Fibroblast of lung (primary cell): ENCODE data around the gene WFDC9.

Experiments used
- EZH2 ChIP-seq: IDR thresholded peaks from 2 replicates; pipeline ENCODE4 v1.5.1; 2012; ENCODE audit warnings: low read length, control low read depth, mild to moderate bottlenecking; ENCODE audit errors: missing control alignments
- TF ChIP-seq, protein P1 (sequence below), 2 donors: IDR thresholded peaks in 1 of 2; conservative IDR thresholded peaks in 1 of 2; 1 replicate in 1 of 2; 2 replicates in 1 of 2; pipeline ENCODE4 v1.5.1; 2011 to 2012; ENCODE audit warnings: low read length in 2 of 2, control low read depth in 1 of 2, inconsistent platforms in 1 of 2, low read depth in 1 of 2, mild to moderate bottlenecking in 1 of 2

DNA sequence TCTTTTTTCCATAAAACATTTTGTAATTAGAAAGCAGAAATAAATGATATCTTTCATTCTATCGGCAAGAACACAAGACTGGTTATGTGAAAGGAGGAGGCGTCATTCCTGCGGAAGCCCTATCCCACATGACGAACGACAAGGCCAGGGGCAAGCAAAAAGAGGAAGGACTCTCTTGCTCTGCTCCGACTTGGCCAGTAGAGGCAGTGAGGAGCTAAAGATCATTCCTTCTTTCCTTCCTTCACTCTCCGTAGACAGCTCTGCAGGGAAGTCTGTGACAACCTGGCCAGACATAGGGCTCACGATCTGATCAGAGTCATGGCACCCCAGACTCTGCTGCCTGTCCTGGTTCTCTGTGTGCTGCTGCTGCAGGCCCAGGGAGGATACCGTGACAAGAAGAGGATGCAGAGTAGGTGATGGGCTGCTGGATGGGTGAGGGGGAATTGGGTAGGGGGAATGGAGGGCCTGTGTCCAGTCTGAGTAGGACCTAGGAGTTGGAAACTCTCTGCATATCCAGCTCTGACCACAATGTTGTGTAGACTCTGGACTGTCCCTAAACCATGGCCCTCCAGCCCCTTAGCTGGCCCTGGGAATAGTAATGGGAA, 1.5 kb downstream of the WFDC9 start, which contains the start of gene WFDC10A:
- TF ChIP-seq, protein P1, sequence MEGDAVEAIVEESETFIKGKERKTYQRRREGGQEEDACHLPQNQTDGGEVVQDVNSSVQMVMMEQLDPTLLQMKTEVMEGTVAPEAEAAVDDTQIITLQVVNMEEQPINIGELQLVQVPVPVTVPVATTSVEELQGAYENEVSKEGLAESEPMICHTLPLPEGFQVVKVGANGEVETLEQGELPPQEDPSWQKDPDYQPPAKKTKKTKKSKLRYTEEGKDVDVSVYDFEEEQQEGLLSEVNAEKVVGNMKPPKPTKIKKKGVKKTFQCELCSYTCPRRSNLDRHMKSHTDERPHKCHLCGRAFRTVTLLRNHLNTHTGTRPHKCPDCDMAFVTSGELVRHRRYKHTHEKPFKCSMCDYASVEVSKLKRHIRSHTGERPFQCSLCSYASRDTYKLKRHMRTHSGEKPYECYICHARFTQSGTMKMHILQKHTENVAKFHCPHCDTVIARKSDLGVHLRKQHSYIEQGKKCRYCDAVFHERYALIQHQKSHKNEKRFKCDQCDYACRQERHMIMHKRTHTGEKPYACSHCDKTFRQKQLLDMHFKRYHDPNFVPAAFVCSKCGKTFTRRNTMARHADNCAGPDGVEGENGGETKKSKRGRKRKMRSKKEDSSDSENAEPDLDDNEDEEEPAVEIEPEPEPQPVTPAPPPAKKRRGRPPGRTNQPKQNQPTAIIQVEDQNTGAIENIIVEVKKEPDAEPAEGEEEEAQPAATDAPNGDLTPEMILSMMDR (conservative IDR thresholded peaks at IDR 0.05 in 1 of 2, IDR thresholded peaks at IDR 0.05 in 1 of 2; ENCODE audit: low read depth in 1 of 2, low read length in 2 of 2): peak; percentile 82 to 85
- TF ChIP-seq EZH2: no peak
